ENCODE results near the gene LRPAP1. TPM values are rescaled to one million over a fixed set of nuclear protein-coding genes. Genes with fewer than 3 reads are reported as not detected.

The LRPAP1 gene
- total RNA-seq, 1 donor from 2014 or later, result 68.5 TPM

- no peak for TF ChIP-seq CTCF (IDR thresholded peaks at IDR 0.05; ENCODE audit: partially characterized antibody, unreplicated experiment)
- Mint-ChIP-seq H3K4me3 (ENCODE audit: unreplicated experiment) (no peak overlapping the region), H3K9me3 (ENCODE audit: unreplicated experiment) (peaks cover 6% of the 10 kb centered on the region), H3K36me3 (ENCODE audit: unreplicated experiment) (peaks cover 7% of the 10 kb centered on the region), H3K4me1 (ENCODE audit: low read depth, unreplicated experiment) (peaks cover 4% of the 10 kb centered on the region), H3K27me3 (ENCODE audit: unreplicated experiment) (no peaks in the 10 kb centered on the region), H3K27ac (ENCODE audit: unreplicated experiment) (no peak overlapping the region)
- peak; percentile 28 for DNase-seq
These were observed 67.8 kb downstream of the LRPAP1 start for GRCh38 chr4:3464349-3464905.

GRCh38 chr4:3463556-3464348, 68.5 kb downstream of the LRPAP1 start:
- peak; percentile 16 for DNase-seq
- Mint-ChIP-seq H3K27ac (ENCODE audit: unreplicated experiment) (no peak overlapping the region), H3K4me1 (ENCODE audit: low read depth, unreplicated experiment) (peaks cover 4% of the 10 kb centered on the region), H3K4me3 (ENCODE audit: unreplicated experiment) (no peak overlapping the region), H3K27me3 (ENCODE audit: unreplicated experiment) (no peaks in the 10 kb centered on the region), H3K9me3 (ENCODE audit: unreplicated experiment) (peaks cover 7% of the 10 kb centered on the region), H3K36me3 (ENCODE audit: unreplicated experiment) (peaks cover 10% of the 10 kb centered on the region)
- no peak for TF ChIP-seq CTCF (IDR thresholded peaks at IDR 0.05; ENCODE audit: partially characterized antibody, unreplicated experiment)

GRCh38 chr4:3462790-3463415, 69.3 kb downstream of the LRPAP1 start, which contains the start of gene DOK7:
Gene DOK7 (plus strand): TSS chr4:3463306. CDS start chr4:3463376, 70 bp downstream.
- no peak within 1 kb of the TSS for H3K4me3 Mint-ChIP-seq (ENCODE audit: unreplicated experiment)
- H3K27ac Mint-ChIP-seq (ENCODE audit: unreplicated experiment), result peak within 1 kb of the TSS; percentile 52
- H3K36me3 Mint-ChIP-seq (ENCODE audit: unreplicated experiment), result peaks cover 17% of the 10 kb centered on the region
- peaks cover 2% of the 10 kb centered on the region for H3K27me3 Mint-ChIP-seq (ENCODE audit: unreplicated experiment)
- TF ChIP-seq CTCF (IDR thresholded peaks at IDR 0.05; ENCODE audit: partially characterized antibody, unreplicated experiment), result no peak
- H3K4me1 Mint-ChIP-seq (ENCODE audit: low read depth, unreplicated experiment), result peaks cover 4% of the 10 kb centered on the region
- H3K9me3 Mint-ChIP-seq (ENCODE audit: unreplicated experiment), result peaks cover 11% of the 10 kb centered on the region
- peak; percentile 56 for DNase-seq

- DNase-seq, result peak; percentile 23
- no peak overlapping the region for H3K27ac Mint-ChIP-seq (ENCODE audit: unreplicated experiment)
- H3K4me3 Mint-ChIP-seq (ENCODE audit: unreplicated experiment), result no peak overlapping the region
- no peak for TF ChIP-seq CTCF (IDR thresholded peaks at IDR 0.05; ENCODE audit: partially characterized antibody, unreplicated experiment)
- H3K9me3 Mint-ChIP-seq (ENCODE audit: unreplicated experiment), result peaks cover 15% of the 10 kb centered on the region
- H3K27me3 Mint-ChIP-seq (ENCODE audit: unreplicated experiment), result peaks cover 3% of the 10 kb centered on the region
- peaks cover 4% of the 10 kb centered on the region for H3K4me1 Mint-ChIP-seq (ENCODE audit: low read depth, unreplicated experiment)
- peaks cover 19% of the 10 kb centered on the region for H3K36me3 Mint-ChIP-seq (ENCODE audit: unreplicated experiment)
These were observed 69.9 kb downstream of the LRPAP1 start for GRCh38 chr4:3462321-3462789.

Data from glutamatergic neuron (in vitro differentiated cells).